Measurements from ENCODE around the gene GTF2H4.

DNA sequence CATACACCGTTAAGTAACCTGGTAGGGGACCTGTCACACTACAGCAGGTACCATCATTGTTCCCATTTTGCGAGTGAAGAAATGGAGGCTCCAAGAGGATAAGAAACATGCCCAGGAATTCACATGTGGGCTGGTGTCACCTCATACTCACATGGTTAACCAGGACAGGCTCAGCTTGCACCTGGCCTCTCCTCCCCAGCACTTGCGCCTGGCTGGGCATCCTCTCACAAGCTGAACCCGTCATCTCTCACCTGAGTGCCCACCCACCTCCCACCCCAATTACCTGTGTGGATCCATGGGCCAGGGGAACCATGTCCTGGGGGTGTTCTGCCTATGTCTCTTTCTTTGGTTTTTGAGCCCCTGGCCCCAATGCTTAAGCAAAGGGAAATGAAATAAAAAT lies 22.5 kb downstream of the GTF2H4 start:
- TF ChIP-seq, protein P1, sequence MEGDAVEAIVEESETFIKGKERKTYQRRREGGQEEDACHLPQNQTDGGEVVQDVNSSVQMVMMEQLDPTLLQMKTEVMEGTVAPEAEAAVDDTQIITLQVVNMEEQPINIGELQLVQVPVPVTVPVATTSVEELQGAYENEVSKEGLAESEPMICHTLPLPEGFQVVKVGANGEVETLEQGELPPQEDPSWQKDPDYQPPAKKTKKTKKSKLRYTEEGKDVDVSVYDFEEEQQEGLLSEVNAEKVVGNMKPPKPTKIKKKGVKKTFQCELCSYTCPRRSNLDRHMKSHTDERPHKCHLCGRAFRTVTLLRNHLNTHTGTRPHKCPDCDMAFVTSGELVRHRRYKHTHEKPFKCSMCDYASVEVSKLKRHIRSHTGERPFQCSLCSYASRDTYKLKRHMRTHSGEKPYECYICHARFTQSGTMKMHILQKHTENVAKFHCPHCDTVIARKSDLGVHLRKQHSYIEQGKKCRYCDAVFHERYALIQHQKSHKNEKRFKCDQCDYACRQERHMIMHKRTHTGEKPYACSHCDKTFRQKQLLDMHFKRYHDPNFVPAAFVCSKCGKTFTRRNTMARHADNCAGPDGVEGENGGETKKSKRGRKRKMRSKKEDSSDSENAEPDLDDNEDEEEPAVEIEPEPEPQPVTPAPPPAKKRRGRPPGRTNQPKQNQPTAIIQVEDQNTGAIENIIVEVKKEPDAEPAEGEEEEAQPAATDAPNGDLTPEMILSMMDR (IDR thresholded peaks at IDR 0.05): no peak
- no peak for TF ChIP-seq EZH2 (IDR thresholded peaks at IDR 0.05)
- TF ChIP-seq EZH2phosphoT487 (IDR thresholded peaks at IDR 0.05): no peak
